Prostate gland (tissue), 2 donors: Measurements from ENCODE around the gene SELENOM.

Experiments used
- CTCF ChIP-seq, 4 experiments: fragments of 200-600 bp in 2 of 4; fragments of 450-650 bp in 2 of 4; sonication (generic) in 2 of 4; IDR thresholded peaks; 1 replicate in 3 of 4; 2 replicates in 1 of 4; pipeline ENCODE4 v1.5.1; 2016 to 2019; ENCODE audit warnings: antibody characterized with exemption in 4 of 4, mild to moderate bottlenecking in 2 of 4, moderate library complexity in 2 of 4
- POLR2A ChIP-seq: fragments of 450-650 bp; IDR thresholded peaks from one replicate; pipeline ENCODE4 v1.6.1; 2016; ENCODE audit warnings: antibody characterized with exemption, mild to moderate bottlenecking
- POLR2AphosphoS5 ChIP-seq: sonication (generic); formaldehyde crosslinking; IDR thresholded peaks from one replicate; pipeline ENCODE4 v1.6.1; 2017; ENCODE audit warnings: antibody characterized with exemption

GRCh38 chr22:31123292-31123602 is 15.9 kb upstream of the SELENOM start:
- TF ChIP-seq POLR2A (no peak), CTCF (IDR thresholded peaks at IDR 0.05) (no peak), POLR2AphosphoS5 (no peak)
